ENCODE results near the gene QSOX2. TPM values are rescaled to one million over a fixed set of nuclear protein-coding genes. Genes with fewer than 3 reads are reported as not detected.

QSOX2 gene, protein sequence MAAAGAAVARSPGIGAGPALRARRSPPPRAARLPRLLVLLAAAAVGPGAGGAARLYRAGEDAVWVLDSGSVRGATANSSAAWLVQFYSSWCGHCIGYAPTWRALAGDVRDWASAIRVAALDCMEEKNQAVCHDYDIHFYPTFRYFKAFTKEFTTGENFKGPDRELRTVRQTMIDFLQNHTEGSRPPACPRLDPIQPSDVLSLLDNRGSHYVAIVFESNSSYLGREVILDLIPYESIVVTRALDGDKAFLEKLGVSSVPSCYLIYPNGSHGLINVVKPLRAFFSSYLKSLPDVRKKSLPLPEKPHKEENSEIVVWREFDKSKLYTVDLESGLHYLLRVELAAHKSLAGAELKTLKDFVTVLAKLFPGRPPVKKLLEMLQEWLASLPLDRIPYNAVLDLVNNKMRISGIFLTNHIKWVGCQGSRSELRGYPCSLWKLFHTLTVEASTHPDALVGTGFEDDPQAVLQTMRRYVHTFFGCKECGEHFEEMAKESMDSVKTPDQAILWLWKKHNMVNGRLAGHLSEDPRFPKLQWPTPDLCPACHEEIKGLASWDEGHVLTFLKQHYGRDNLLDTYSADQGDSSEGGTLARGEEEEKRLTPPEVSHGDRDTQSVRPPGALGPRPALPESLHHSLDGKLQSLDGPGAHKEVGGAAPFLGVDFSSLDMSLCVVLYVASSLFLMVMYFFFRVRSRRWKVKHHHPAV
- 10 to 100 TPM; 14.4 TPM for total RNA-seq
- polyA plus RNA-seq (2013, experiment 1 of 2) = 7.4 TPM
- 9.9 TPM for polyA plus RNA-seq (2013, experiment 2 of 2)
- total RNA-seq = 36.7 to 173 (median 56.1) reads per million in 172 experiments

DNA sequence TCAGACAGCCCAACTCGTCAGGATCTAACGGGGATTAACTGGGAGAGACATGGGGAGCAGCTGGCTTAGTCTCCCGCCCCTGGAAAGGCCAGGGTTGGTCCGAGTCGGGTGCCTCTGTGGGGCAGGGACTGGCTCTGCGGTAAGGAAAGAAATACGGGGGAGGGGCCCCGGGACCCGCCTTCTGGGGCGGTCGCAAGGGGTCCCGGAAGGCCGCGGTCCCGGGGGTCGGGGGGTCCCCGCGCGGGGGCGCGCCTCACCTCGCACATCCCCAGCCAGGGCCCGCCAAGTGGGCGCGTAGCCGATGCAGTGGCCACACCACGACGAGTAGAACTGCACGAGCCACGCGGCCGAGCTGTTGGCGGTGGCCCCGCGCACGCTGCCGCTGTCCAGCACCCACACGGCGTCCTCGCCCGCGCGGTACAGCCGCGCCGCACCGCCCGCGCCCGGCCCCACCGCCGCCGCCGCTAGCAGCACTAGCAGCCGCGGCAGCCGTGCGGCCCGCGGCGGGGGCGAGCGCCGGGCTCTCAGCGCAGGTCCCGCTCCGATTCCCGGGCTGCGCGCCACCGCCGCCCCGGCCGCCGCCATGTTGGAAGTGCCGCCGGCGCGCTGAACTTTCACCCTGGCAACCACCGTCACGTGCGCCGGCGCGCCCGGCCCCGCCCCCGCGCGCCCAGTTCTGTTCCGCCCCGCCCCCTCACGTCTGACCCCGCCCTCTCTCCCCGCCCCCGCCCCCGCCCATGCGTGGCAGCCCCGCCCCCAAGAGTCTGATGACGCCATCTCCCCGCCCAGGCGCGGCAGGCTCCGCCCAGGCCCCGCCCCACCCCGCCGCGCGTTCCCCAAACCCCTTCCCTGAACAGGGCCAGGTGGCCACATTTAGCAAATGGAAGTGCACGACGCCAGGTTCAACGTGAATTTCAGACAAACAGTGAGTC is at the start of gene QSOX2:
Gene QSOX2, minus strand, starts transcription at position 594 of the 932 bp plus-strand sequence. Its CDS starts 9 bp downstream, at position 585.
- TF ChIP-seq, protein P1, sequence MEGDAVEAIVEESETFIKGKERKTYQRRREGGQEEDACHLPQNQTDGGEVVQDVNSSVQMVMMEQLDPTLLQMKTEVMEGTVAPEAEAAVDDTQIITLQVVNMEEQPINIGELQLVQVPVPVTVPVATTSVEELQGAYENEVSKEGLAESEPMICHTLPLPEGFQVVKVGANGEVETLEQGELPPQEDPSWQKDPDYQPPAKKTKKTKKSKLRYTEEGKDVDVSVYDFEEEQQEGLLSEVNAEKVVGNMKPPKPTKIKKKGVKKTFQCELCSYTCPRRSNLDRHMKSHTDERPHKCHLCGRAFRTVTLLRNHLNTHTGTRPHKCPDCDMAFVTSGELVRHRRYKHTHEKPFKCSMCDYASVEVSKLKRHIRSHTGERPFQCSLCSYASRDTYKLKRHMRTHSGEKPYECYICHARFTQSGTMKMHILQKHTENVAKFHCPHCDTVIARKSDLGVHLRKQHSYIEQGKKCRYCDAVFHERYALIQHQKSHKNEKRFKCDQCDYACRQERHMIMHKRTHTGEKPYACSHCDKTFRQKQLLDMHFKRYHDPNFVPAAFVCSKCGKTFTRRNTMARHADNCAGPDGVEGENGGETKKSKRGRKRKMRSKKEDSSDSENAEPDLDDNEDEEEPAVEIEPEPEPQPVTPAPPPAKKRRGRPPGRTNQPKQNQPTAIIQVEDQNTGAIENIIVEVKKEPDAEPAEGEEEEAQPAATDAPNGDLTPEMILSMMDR (IDR thresholded peaks at IDR 0.05) = no peak
- no peaks in the 10 kb centered on the region for H3K27me3 ChIP-seq (ENCODE audit: control insufficient read depth in 1 of 2, insufficient read depth in 2 of 2, low read length in 2 of 2)
- ATAC-seq (ENCODE audit: poor library complexity) (peak; percentile 81), DNase-seq (peak; percentile 73 to 94 (median 84))
- peak within 1 kb of the TSS; percentile 63 for H3K4me3 ChIP-seq (ENCODE audit: low read length)
- CTCF ChIA-PET = interaction anchor here (1.8 kb wide), 1 partner anchor 22 kb away, joined by 4 read pairs; no protein-coding TSS in a partner anchor
- H3K27ac Mint-ChIP-seq = peak within 1 kb of the TSS; percentile 76
- H3K9me3 ChIP-seq (ENCODE audit: control insufficient read depth in 1 of 2, insufficient read depth in 1 of 2, low read length in 2 of 2) = no peaks in the 10 kb centered on the region
- H3K27me3 Mint-ChIP-seq = no peaks in the 10 kb centered on the region
- POLR2A ChIA-PET = interaction anchor here (2.5 to 2.8 kb wide), 2 partner anchors 22 kb away, joined by 7 to 12 read pairs; no protein-coding TSS in a partner anchor
- no peaks in the 10 kb centered on the region for H3K9me3 Mint-ChIP-seq
- peaks cover 41% of the 10 kb centered on the region for H3K4me1 Mint-ChIP-seq (ENCODE audit: low read depth)
- peaks cover 39% of the 10 kb centered on the region for H3K4me1 ChIP-seq (ENCODE audit: insufficient read depth, low read length)
- peaks cover 7% of the 10 kb centered on the region for H3K36me3 Mint-ChIP-seq (ENCODE audit: low read depth)
- intact Hi-C loops (cut with DNase I, micrococcal nuclease) = loop anchor here (1.0 to 10.0 kb wide), 7 partner anchors 22 to 338 kb away; partner anchors contain the start of genes DNLZ (in 2 of the 2), UBAC1 (in 2 of the 2), CAMSAP1 (in 1 of the 2) and SEC16A (in 1 of the 2)
- H3K4me3 Mint-ChIP-seq = peak within 1 kb of the TSS; percentile 94
- H3K27ac ChIP-seq (ENCODE audit: low read depth in 1 of 2, low read length in 2 of 2) = peak within 1 kb of the TSS; percentile 15 to 20
- peaks cover 3% of the 10 kb centered on the region for H3K36me3 ChIP-seq (ENCODE audit: insufficient read depth, low read length)

DNA sequence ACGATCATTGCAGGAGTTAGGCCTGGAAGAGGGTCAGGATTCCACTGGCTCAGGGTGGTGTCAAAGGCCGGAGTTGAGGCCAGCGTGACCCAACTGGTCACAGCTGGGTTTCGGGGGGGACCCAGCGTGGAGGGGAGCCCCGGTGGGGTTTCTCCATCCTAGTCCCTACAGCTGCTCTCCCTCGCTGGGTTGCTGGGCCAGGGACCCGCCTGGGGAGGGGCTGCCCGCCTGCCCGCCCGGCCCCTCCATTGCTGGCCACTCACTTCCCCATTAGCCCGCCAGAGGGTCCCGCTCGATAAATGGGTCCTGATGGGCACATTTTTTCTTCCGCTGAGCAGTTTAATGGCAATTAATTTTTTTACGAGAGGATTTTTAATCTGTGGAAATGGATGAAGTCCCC is 49.4 kb upstream of the QSOX2 start:
- ATAC-seq (ENCODE audit: poor library complexity) (no peak), DNase-seq (no peak)
- no peak overlapping the region for H3K27ac Mint-ChIP-seq
- no peaks in the 10 kb centered on the region for H3K36me3 Mint-ChIP-seq (ENCODE audit: low read depth)
- no peak overlapping the region for H3K4me3 Mint-ChIP-seq
- intact Hi-C loops (cut with DNase I, micrococcal nuclease) = no loop called here
- no peaks in the 10 kb centered on the region for H3K4me1 ChIP-seq (ENCODE audit: insufficient read depth, low read length)
- no peak overlapping the region for H3K27ac ChIP-seq (ENCODE audit: low read depth in 1 of 2, low read length in 2 of 2)
- no peaks in the 10 kb centered on the region for H3K9me3 Mint-ChIP-seq
- H3K36me3 ChIP-seq (ENCODE audit: insufficient read depth, low read length) = no peaks in the 10 kb centered on the region
- no peak overlapping the region for H3K4me3 ChIP-seq (ENCODE audit: low read length)
- TF ChIP-seq, protein P1 (IDR thresholded peaks at IDR 0.05) = no peak
- POLR2A ChIA-PET = no interaction called here
- no peaks in the 10 kb centered on the region for H3K4me1 Mint-ChIP-seq (ENCODE audit: low read depth)
- H3K27me3 Mint-ChIP-seq = no peaks in the 10 kb centered on the region
- peaks cover 0 to 16% of the 10 kb centered on the region in 2 experiments for H3K9me3 ChIP-seq (ENCODE audit: control insufficient read depth in 1 of 2, insufficient read depth in 1 of 2, low read length in 2 of 2)
- CTCF ChIA-PET = no interaction called here
- H3K27me3 ChIP-seq (ENCODE audit: control insufficient read depth in 1 of 2, insufficient read depth in 2 of 2, low read length in 2 of 2) = no peaks in the 10 kb centered on the region

DNA sequence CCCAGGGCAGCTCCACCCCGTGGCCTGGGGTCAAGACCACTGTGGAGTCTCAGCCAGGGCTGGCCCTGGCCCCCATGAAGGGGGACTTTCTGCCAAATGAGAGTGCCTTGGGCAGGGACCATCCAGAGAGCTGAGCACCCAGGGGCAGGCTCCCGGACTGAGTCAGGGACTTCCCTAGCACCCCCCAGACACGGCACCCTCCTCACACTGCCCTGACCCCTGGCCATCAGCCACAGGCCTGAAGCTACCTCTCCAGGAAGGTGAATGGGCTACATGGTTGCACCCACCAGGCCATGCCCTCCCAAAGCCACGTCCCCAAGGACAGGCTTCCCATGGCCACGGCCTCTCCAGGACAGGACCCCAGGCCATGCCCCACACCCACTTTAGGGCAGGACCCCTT is 48.8 kb upstream of the QSOX2 start:
- no peak for ATAC-seq (ENCODE audit: poor library complexity)
- Histone ChIP-seq H3K4me3 (ENCODE audit: low read length) (no peak overlapping the region), H3K27ac (ENCODE audit: low read depth in 1 of 2, low read length in 2 of 2) (no peak overlapping the region), H3K4me1 (ENCODE audit: insufficient read depth, low read length) (no peaks in the 10 kb centered on the region), H3K27me3 (ENCODE audit: control insufficient read depth in 1 of 2, insufficient read depth in 2 of 2, low read length in 2 of 2) (no peaks in the 10 kb centered on the region), H3K36me3 (ENCODE audit: insufficient read depth, low read length) (no peaks in the 10 kb centered on the region), H3K9me3 (ENCODE audit: control insufficient read depth in 1 of 2, insufficient read depth in 1 of 2, low read length in 2 of 2) (peaks cover 0 to 16% of the 10 kb centered on the region in 2 experiments)
- DNase-seq = no peak
- no peaks in the 10 kb centered on the region for H3K36me3 Mint-ChIP-seq (ENCODE audit: low read depth)
- no peaks in the 10 kb centered on the region for H3K27me3 Mint-ChIP-seq
- TF ChIP-seq, protein P1 (IDR thresholded peaks at IDR 0.05) = no peak
- H3K9me3 Mint-ChIP-seq = no peaks in the 10 kb centered on the region
- H3K4me3 Mint-ChIP-seq = no peak overlapping the region
- ChIA-PET CTCF (interaction anchor here (0.9 kb wide), 1 partner anchor 123 kb away, joined by 3 read pairs; no protein-coding TSS in a partner anchor), POLR2A (no interaction called here)
- no peak overlapping the region for H3K27ac Mint-ChIP-seq
- H3K4me1 Mint-ChIP-seq (ENCODE audit: low read depth) = no peaks in the 10 kb centered on the region
- intact Hi-C loops (cut with DNase I, micrococcal nuclease) = no loop called here
